ENCODE results near the gene IL1RL1.
A peak's percentile ranks its signal among the peaks of the same experiment; 100 is the strongest.

Gene IL1RL1

DNA sequence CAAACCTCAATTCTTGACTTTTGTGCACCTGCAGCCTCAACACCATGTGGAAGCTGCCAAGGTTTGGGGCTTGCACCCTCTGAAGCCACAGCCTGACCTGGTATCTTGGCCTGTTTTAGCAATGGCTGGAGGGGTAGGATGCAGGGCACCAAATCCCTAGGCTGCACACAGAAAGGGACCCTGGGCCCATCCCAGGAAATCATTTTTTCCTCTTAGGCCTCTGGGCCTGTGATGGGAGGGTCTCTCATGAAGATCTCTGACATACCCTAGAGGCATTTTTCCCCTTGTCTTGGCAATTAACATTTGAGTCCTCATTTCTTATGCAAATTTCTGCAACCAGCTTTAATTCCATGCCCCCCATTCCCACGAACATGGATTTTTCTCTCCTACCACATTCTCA is 54.4 kb downstream of the IL1RL1 start:
- no peaks in the 10 kb centered on the region for H3K27me3 Mint-ChIP-seq
- no peak overlapping the region for H3K27ac Mint-ChIP-seq
- ATAC-seq (no peak), DNase-seq (no peak)
- H3K4me1 Mint-ChIP-seq, result peaks cover 93% of the 10 kb centered on the region
- peaks cover 47 to 55% of the 10 kb centered on the region in 2 donors for H3K9me3 Mint-ChIP-seq
- no peak overlapping the region for H3K4me3 Mint-ChIP-seq

DNA sequence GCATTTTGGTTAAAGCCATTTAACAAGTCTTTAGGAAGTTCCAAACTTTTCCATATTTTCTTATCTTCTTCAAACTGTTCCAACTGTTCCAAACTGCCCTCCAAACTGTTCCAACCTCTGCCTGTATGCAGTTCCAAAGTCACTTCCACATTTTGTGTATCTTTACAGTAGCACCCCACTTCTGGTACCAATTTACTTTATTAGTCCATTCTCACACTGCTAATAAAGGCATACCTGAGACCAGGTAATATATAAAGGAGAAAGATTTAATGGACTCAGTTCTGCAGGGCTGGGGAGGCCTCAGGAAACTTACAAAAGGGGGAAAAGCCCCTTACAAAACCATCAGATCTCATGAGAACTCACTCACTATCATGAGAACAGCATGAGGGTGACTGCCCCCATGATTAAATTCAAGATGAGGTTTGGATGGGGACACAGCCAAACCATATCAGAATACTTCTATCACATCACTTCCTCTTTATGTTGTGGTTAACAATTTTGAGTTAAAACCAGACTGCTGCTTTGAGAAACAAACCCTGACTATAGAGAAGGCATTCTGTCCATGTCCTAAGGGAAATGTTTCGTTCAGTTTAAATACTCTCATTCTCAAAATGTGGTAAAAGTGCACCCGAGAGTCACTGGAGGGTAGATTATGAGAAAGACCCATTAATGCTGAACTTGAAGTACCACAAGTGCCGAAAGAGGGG is 55.2 kb downstream of the IL1RL1 start:
- no peaks in the 10 kb centered on the region for H3K27me3 Mint-ChIP-seq
- peaks cover 47 to 55% of the 10 kb centered on the region in 2 donors for H3K9me3 Mint-ChIP-seq
- peak; percentile 23 to 62 for DNase-seq
- H3K27ac Mint-ChIP-seq, result peak overlapping the region; percentile 92 to 98
- H3K4me1 Mint-ChIP-seq, result peaks cover 93% of the 10 kb centered on the region
- peak; percentile 73 for ATAC-seq
- H3K4me3 Mint-ChIP-seq, result peak overlapping the region; percentile 56 to 78

DNA sequence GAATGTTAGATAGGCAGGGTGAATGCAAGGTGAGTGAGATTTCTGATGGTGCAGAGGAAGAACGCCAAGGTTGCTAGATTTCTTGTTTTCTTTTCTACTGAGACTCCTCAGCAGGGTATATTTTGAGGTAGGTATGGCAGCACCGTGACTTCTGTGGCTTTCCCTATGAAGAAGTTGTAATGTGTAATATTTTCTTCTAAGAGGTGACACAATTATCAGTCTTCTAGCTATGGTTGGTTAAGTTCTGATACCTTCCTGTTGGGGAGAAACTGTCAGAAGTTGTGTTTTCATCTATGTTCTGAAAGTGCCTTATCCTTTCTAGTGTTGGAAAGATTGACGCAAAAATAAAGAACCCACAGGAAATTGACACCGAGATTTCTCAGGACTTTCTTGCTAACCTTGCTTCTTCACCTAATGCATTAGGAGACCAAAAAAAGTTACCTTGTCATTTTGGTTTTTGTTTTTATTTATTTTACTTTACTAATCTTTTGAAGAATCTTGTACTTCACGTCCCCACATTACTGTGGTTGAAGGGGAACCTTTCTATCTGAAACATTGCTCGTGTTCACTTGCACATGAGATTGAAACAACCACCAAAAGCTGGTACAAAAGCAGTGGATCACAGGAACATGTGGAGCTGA is 56.1 kb downstream of the IL1RL1 start:
- ATAC-seq, result peak; percentile 92
- DNase-seq, result peak; percentile 24 to 62
- Mint-ChIP-seq H3K9me3 (peaks cover 43 to 55% of the 10 kb centered on the region in 2 donors), H3K27ac (peak overlapping the region; percentile 92 to 98), H3K27me3 (no peaks in the 10 kb centered on the region), H3K4me1 (peaks cover 89% of the 10 kb centered on the region), H3K4me3 (peak overlapping the region; percentile 56 to 78)

DNA sequence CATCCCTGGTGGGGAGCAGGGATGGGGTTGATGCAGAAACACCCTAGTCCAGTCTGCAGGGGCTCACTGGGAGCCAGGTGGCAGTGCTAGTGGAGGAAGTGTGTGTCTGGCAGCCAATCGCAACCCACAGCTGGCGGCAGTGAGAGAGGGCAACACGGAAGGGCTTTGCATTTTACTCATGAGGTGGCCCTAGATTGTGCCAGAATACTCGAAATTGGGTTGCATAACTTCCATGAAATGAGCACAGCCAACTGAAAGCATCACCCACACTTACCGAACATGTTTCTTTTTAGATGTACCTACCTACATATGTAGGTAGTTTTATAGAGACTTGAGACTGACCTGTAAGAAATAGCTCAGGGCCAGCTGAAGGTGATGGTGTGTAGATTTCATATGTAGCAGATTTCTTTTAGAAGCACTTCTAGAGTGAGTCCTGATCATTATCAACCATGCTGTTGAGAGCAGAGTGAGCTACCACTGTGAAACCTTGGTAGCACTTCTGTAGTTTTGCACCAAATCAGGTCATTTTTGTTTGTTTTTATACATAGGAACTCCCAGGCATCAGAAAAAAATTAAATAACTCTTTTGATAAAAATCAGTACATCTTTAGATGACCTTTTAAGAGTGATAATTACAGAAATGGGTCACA is 57.2 kb downstream of the IL1RL1 start:
- Mint-ChIP-seq H3K4me1 (peaks cover 78% of the 10 kb centered on the region), H3K27me3 (no peaks in the 10 kb centered on the region), H3K9me3 (peaks cover 32 to 49% of the 10 kb centered on the region in 2 donors), H3K4me3 (peak overlapping the region; percentile 30 to 60), H3K27ac (peak overlapping the region; percentile 78 to 84)
- ATAC-seq (no peak), DNase-seq (no peak)

DNA sequence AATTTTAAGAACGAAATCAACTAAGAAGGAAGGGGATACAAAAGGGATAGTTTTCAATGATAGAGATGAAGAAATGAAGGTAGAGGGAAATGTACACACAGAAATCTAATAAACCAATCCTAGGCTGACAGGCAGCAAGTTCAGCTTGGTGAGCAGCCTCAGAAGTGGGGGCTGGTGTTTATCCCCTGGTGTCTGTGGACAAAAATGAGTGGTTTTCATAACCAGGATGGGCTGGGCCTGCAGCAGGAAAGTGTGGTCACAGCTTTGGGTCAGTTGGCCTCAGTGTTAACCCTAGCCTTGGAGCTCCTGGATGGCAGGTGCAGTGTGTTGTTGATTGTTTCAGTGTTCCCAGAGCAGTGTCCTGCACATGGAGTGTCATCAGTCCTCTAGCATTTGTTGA is 58.5 kb downstream of the IL1RL1 start:
- Mint-ChIP-seq H3K27ac (no peak overlapping the region), H3K4me1 (peaks cover 68% of the 10 kb centered on the region), H3K9me3 (peaks cover 22 to 48% of the 10 kb centered on the region in 2 donors)

DNA sequence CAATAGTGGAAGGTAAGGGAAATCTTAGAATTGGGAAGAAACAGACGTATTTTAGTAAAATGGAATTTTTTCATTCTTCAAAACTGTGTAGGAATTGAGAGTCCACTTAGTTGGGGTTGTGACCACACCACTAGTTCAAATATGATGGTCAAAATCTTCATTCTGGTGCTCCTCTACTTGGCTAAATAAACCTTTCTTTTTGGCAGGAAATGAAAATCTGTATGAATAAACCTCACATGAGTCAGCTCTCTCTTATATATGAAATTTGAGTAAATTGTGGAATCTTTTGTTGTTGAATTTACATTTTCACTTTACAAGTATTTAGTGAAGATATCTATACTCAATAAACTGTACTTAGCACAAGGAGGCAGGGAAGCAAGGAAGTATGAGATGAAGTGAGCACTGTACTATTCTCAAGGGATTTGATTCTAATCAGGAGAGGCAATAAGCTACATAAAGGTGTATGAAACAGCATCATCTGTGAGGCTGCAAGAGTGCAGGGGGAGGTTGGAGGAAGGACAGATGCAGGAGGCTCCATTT is 64.8 kb downstream of the IL1RL1 start:
- no peaks in the 10 kb centered on the region for H3K27me3 Mint-ChIP-seq
- H3K4me1 Mint-ChIP-seq, result peaks cover 12% of the 10 kb centered on the region
- ATAC-seq (no peak), DNase-seq (no peak)
- H3K4me3 Mint-ChIP-seq, result no peak overlapping the region
- H3K27ac Mint-ChIP-seq, result no peak overlapping the region
- H3K9me3 Mint-ChIP-seq, result peaks cover 27 to 43% of the 10 kb centered on the region in 2 donors

More for the DNA sequence above, 58.5 kb downstream of the IL1RL1 start:
- Mint-ChIP-seq H3K4me3 (no peak overlapping the region), H3K27me3 (no peaks in the 10 kb centered on the region)
- ATAC-seq (no peak), DNase-seq (no peak)

DNA sequence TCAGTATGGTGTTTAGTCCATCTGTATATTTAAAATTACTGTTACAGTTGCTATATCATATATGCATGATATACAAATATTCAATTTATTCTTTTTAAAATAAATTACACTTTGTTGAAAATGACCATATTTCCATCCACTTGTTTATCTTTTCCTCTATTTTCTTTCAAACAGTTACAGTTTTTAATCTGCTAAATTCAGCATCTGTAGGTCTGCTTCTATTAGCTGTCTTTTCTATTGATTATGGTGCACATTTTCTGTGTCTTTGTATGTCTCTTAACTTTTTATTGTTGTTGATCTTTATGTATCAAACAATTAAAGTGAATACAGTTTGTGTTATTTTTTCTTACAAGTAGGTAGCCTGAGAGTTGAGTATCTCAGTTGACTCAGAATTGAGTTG is 72.4 kb downstream of the IL1RL1 start:
- H3K9me3 Mint-ChIP-seq, result peaks cover 17 to 27% of the 10 kb centered on the region in 2 donors
- H3K27ac Mint-ChIP-seq, result no peak overlapping the region
- H3K4me1 Mint-ChIP-seq, result peaks cover 21% of the 10 kb centered on the region
- H3K4me3 Mint-ChIP-seq, result no peak overlapping the region
- H3K27me3 Mint-ChIP-seq, result no peaks in the 10 kb centered on the region
- no peak for DNase-seq
- ATAC-seq, result no peak

DNA sequence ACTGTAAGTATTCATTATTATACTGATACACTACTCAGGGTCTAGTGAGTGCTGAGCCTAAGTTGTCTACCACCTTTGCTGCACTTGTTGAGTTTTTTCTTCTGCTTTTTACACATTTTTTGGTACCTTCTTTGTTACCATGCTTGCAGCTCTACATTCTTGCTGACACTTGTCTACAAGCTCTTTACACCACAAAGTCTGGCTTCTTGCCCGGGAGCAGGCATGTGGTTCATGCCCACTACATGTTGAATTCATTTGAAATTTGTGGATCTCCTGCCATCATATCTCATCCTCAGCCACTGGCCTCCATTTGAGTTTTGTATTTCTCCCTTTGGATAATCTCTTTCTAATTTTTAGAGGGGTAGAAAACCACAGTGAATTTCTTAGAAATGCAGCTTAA is 74.2 kb downstream of the IL1RL1 start:
- Mint-ChIP-seq H3K9me3 (peaks cover 17 to 27% of the 10 kb centered on the region in 2 donors), H3K27me3 (no peaks in the 10 kb centered on the region), H3K4me3 (no peak overlapping the region), H3K4me1 (peaks cover 27% of the 10 kb centered on the region), H3K27ac (no peak overlapping the region)
- DNase-seq (no peak), ATAC-seq (no peak)

DNA sequence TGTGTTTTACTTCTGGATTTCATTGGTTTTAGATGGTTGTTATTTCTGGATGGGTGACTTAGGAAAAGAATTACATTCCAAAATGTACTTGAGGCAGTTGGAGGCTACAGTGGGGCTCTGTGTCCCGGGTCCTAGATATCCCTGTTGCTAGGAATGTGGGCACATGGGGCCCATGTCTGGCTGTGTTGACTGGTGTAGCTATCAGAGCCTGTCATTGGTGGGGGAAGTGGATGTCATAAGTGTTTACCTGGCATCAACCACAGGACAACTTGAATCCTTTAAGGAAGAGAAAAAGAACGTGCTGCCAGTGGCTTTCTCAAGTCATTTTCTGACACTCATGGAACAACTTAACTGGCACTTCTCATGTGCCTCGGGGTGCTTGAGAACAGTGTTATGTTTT is 74.6 kb downstream of the IL1RL1 start:
- H3K9me3 Mint-ChIP-seq, result peaks cover 17 to 27% of the 10 kb centered on the region in 2 donors
- peak overlapping the region in 1 of 2 donors; percentile 45 for H3K27ac Mint-ChIP-seq
- ATAC-seq (no peak), DNase-seq (no peak)
- H3K4me3 Mint-ChIP-seq, result no peak overlapping the region
- no peaks in the 10 kb centered on the region for H3K27me3 Mint-ChIP-seq
- H3K4me1 Mint-ChIP-seq, result peaks cover 31% of the 10 kb centered on the region

DNA sequence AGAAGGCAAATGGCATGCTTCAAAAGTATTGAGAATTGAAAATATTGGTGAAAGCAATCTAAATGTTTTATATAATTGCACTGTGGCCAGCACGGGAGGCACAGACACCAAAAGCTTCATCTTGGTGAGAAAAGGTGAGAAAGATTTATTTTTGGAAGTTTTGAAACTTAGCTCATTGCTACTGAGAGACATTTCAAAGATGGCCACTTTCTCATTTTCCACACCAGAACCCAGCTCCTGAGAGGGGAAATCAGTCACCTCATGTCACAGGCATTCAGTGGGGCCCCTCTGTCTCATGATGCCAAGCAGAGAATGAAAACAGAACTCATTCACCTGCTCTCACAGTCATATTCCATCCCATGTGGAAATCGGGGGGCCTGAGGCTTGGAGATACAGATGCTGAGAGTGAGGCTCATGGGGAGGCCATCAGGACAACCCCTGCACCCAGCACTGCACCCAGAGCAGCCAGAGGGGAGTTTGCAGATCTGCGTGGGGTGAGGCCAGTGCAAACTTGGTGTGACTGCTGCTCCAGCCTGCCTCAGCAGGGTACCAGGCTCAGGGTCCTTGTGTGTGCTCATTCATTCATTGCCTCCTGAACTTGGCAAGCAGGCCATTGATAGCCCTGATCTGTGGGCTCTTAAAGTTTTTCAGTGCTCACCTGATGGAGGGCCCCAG is 75.6 kb downstream of the IL1RL1 start:
- DNase-seq (no peak), ATAC-seq (no peak)
- H3K27ac Mint-ChIP-seq, result no peak overlapping the region
- no peak overlapping the region for H3K4me3 Mint-ChIP-seq
- no peaks in the 10 kb centered on the region for H3K27me3 Mint-ChIP-seq
- peaks cover 41% of the 10 kb centered on the region for H3K4me1 Mint-ChIP-seq
- peaks cover 17 to 27% of the 10 kb centered on the region in 2 donors for H3K9me3 Mint-ChIP-seq

GRCh38 chr2:102387763-102388546 is 76.6 kb downstream of the IL1RL1 start:
- DNase-seq (no peak), ATAC-seq (no peak)
- H3K4me1 Mint-ChIP-seq, result peaks cover 41% of the 10 kb centered on the region
- H3K27ac Mint-ChIP-seq, result peak overlapping the region; percentile 15 to 63
- no peak overlapping the region for H3K4me3 Mint-ChIP-seq
- H3K27me3 Mint-ChIP-seq, result no peaks in the 10 kb centered on the region
- H3K9me3 Mint-ChIP-seq, result peaks cover 17 to 24% of the 10 kb centered on the region in 2 donors

GRCh38 chr2:102391565-102391964 is 80.2 kb downstream of the IL1RL1 start:
- H3K9me3 Mint-ChIP-seq, result no peaks in the 10 kb centered on the region
- H3K27ac Mint-ChIP-seq, result no peak overlapping the region
- H3K4me3 Mint-ChIP-seq, result no peak overlapping the region
- H3K27me3 Mint-ChIP-seq, result no peaks in the 10 kb centered on the region
- peaks cover 33% of the 10 kb centered on the region for H3K4me1 Mint-ChIP-seq
- no peak for DNase-seq
- peak; percentile 61 for ATAC-seq

DNA sequence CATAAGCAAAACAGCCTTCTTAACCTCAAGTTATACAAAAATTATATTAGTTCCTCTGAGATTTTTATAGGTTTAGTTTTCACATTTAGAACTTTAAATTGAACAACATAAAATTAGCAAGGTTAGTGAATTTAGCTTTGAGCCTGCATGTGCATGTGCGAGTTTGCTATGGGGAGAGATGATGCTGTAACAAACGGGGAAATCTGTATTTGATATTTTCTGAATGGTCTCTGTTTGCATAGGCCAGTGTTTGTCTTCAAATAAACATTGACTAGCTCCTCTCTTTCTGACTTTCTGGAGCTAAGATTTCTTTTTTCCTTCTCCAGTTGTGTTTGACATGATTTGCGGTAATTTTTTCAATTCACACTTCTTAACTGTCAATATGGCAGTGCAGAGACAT is 80.7 kb downstream of the IL1RL1 start:
- peaks cover 30% of the 10 kb centered on the region for H3K4me1 Mint-ChIP-seq
- H3K27ac Mint-ChIP-seq, result no peak overlapping the region
- H3K27me3 Mint-ChIP-seq, result no peaks in the 10 kb centered on the region
- H3K4me3 Mint-ChIP-seq, result no peak overlapping the region
- no peaks in the 10 kb centered on the region for H3K9me3 Mint-ChIP-seq
- DNase-seq (no peak), ATAC-seq (no peak)

- no peak for DNase-seq
- no peak overlapping the region for H3K27ac Mint-ChIP-seq
- peaks cover 21% of the 10 kb centered on the region for H3K4me1 Mint-ChIP-seq
- ATAC-seq, result no peak
- H3K4me3 Mint-ChIP-seq, result no peak overlapping the region
- no peaks in the 10 kb centered on the region for H3K9me3 Mint-ChIP-seq
- no peaks in the 10 kb centered on the region for H3K27me3 Mint-ChIP-seq
These were observed 81.6 kb downstream of the IL1RL1 start for GRCh38 chr2:102392942-102393341.

- Mint-ChIP-seq H3K27ac (no peak overlapping the region), H3K4me3 (no peak overlapping the region), H3K9me3 (no peaks in the 10 kb centered on the region), H3K4me1 (peaks cover 27% of the 10 kb centered on the region), H3K27me3 (no peaks in the 10 kb centered on the region)
- no peak for DNase-seq
- ATAC-seq, result no peak
These were observed 84.6 kb downstream of the IL1RL1 start for GRCh38 chr2:102396012-102396411.

Data from stimulated activated naive CD8-positive, alpha-beta T cell treated with anti-CD3 and anti-CD28 coated beads, Interleukin-15, amount 100 ng/mL, for 72 hours (primary cell).